Small intestine (tissue), 7 donors: Measurements from ENCODE around the gene VASH1. TPM values are rescaled to one million over a fixed set of nuclear protein-coding genes. Genes with fewer than 3 reads are reported as not detected.

Source experiments
- DNase-seq, 2 donors: peaks; one replicate each; pipeline versions ENCODE4 v3.0.0 to v3.0.0-alpha.2; 2013
- FAIRE-seq: peaks from 2 replicates; lab custom pipeline; 2012; peaks lifted over from hg19 to GRCh38; lab: Jason Lieb, UNC
- H3K27ac ChIP-seq, 3 donors: one replicate each; pipeline ENCODE4 v1.5.1; 2013; ENCODE audit warnings: low read length in 2 of 3, mild to moderate bottlenecking in 2 of 3, control low read depth in 1 of 3, inconsistent platforms in 1 of 3, low read depth in 1 of 3, moderate library complexity in 1 of 3
- H3K27me3 ChIP-seq, 3 donors: one replicate each; pipeline ENCODE4 v1.6.1; 2013; ENCODE audit warnings: low read length in 3 of 3, inconsistent platforms in 1 of 3; ENCODE audit not compliant: control insufficient read depth in 3 of 3, insufficient read depth in 3 of 3
- H3K36me3 ChIP-seq, 3 donors: one replicate each; pipeline ENCODE4 v1.6.1; 2013; ENCODE audit warnings: low read length in 3 of 3, inconsistent platforms in 1 of 3, low read depth in 1 of 3, mild to moderate bottlenecking in 1 of 3, moderate library complexity in 1 of 3; ENCODE audit not compliant: control insufficient read depth in 3 of 3, insufficient read depth in 2 of 3
- H3K4me1 ChIP-seq, 3 donors: one replicate each; pipeline ENCODE4 v1.6.1; 2013; ENCODE audit warnings: low read length in 2 of 3, inconsistent platforms in 1 of 3, low read depth in 1 of 3, mild to moderate bottlenecking in 1 of 3, moderate library complexity in 1 of 3; ENCODE audit not compliant: control insufficient read depth in 3 of 3, insufficient read depth in 2 of 3
- H3K4me3 ChIP-seq, 3 donors: one replicate each; pipeline ENCODE4 v1.5.1; 2013; ENCODE audit warnings: low read length in 3 of 3, control low read depth in 1 of 3, inconsistent platforms in 1 of 3, low read depth in 1 of 3, mild to moderate bottlenecking in 1 of 3, moderate library complexity in 1 of 3
- H3K9me3 ChIP-seq, 2 donors: one replicate each; pipeline ENCODE4 v1.6.1; 2013; ENCODE audit warnings: low read depth in 1 of 2, low read length in 1 of 2; ENCODE audit not compliant: control insufficient read depth in 2 of 2, insufficient read depth in 1 of 2
- WGBS, 3 donors: extraction: QIAGEN DNeasy Blood & Tissue Kit; methylation state at CpG; one replicate each; pipeline ENCODE4 v1.1.7; 2013; 5-methylcytosine and 5-hydroxymethylcytosine counted together
- polyA plus RNA-seq, 4 donors: library from polyadenylated mRNA; stranded (reverse) in 3 of 4; unstranded in 1 of 4; fragments of 200-250 nt in 3 of 4; fragments of 120-200 nt in 1 of 4; gene quantifications; one replicate each; pipeline versions ENCODE4 v1.2.1 to v1.2.3, GENCODE V29; 2013
- donor health status: healthy with polysubstance abuse.
- donor health status: control.
- donor health status: control.
- donor health status: Bipolar disorder and iron deficiency.
- donor health status: healthy.

VASH1 gene
- polyA plus RNA-seq, 4 donors: 1.3 to 10.8 (median 5.3) TPM

DNA sequence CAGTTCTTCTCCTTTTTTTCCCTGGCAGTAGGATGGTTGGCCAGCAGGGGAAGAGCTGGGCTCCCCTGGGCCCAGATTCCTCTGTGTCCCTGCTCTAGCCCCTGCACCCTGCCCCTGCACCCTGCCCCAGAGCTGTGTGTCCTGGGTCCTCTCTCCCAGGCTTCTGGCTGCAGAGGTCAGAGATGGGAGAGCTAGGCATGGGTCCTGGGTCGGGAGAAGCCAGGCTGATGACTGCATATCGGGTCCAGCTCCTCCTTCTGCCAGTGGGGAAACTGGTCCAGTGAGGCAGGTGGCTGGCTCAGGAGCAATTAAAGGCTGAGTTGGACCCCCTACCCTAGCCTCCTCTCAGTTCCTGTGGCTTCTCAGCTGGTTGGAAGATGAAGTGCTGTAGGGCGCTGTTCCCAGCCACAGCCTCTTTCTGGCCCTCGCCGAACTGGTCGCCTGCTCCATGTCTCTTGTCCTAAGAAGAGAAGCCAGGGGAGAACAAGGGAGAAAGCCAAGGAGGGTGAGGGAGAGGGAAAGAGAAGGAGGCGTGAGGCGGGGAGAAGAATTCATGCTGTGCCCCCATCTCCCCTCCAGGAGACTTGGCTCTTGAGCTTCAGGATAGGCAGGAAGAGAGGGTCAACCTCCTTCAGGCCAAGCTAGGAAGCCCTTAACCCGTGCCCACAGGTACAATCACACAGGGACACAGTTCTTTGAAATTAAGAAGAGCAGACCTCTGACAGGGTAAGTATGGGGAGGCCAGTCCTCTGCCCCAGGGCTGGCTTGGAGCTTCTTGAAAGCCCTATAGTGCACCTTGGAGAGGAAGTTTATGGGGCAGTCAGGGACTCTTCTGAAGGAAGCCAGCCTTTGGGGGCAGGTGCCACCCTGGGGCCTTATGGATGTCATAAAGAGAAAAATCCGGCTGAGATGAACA is 9.5 kb downstream of the VASH1 start:
- H3K9me3 ChIP-seq: no peaks in the 10 kb centered on the region
- DNase-seq (no peak), FAIRE-seq (no peak)
- H3K27me3 ChIP-seq: no peaks in the 10 kb centered on the region
- 73 to 84% (median 78%) methylated on average over 10 of the region's 10 CpGs for WGBS, 3 donors
- H3K27ac ChIP-seq: no peak overlapping the region
- no peak overlapping the region for H3K4me3 ChIP-seq
- peaks cover 0 to 18% (median 0%) of the 10 kb centered on the region in 3 donors for H3K4me1 ChIP-seq
- H3K36me3 ChIP-seq: peaks cover 0 to 30% (median 0%) of the 10 kb centered on the region in 3 donors

DNA sequence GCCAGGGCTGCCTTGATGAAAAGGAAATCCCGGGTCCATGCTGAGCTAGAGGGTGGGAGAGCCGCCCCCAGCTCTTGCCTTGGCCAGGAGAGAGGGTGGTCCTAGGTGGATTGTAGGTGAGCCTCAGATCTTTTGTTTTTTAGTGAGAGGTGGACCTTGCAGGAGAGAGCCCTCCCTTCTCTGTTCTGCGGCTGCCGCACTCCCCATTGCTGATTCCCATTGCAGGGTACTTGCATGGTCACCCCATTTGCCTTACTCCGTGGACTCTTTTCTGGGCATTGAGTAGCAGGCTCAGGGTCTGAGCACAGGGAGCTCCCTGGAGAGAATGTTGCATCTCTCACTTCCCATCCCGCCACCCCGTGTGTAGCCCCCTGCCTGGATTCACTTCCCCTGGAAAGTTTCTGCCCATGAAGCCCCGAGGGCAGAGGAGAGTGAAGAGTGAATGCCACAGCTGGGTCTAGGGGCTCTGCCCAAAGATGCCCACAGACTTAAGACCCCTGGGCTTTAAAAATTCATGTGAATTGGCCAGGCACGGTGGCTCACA is 10.2 kb downstream of the VASH1 start:
- no peak for DNase-seq

DNA sequence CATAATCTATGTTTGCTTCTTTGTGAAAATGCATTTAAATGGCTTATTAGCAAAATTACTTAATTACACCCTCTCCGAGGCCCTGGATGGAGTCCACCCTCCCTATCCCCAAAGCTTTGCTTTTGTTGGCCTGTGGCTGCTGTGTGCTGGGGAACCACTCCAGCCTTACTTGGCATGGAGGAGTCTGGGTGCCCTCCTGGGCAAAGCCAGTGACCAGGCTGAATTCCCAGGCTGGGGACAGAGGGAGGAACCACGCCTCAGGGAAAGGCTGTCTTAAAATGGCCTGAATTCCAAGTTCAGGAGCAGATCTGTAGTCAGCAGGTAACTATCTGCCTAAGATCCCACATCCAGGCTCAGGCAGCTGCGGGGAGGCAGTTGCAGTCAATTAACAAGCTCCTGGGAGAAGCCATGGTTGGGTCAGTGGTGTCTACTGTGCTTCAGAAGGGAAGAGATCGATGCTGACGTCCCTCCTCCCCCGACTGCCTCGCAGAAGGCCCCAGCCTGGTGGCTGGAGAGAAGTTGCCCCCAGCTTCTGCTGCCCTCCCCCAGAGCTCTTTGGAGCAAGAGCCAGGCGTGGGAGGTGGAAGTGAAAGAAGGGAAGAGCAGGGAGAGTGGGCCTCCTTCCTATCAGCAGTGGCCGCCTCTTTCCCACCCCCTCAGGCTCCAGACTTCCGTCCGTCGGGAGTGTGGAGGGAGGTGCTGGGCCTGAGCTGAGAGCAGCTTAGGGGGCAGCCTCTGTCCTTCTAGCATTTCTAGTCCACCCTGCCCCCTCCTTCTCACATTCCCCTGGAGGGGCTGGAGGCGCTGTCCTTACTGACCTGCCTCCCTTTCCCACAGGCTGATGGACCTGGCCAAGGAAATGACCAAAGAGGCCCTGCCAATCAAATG is 11.3 kb downstream of the VASH1 start:
- H3K9me3 ChIP-seq: no peaks in the 10 kb centered on the region
- peaks cover 0 to 37% (median 0%) of the 10 kb centered on the region in 3 donors for H3K36me3 ChIP-seq
- FAIRE-seq (no peak), DNase-seq (peak in 1 of 2 donors; percentile 56)
- H3K27ac ChIP-seq: peak overlapping the region in 2 of 3 donors; percentile 63 to 77
- peaks cover 0 to 24% (median 0%) of the 10 kb centered on the region in 3 donors for H3K4me1 ChIP-seq
- H3K4me3 ChIP-seq: no peak overlapping the region
- H3K27me3 ChIP-seq: no peaks in the 10 kb centered on the region
- 54 to 79% (median 73%) methylated on average over 12 to 13 of the region's 13 CpGs for WGBS, 3 donors

More for the DNA sequence above, 10.2 kb downstream of the VASH1 start:
- Histone ChIP-seq H3K9me3 (no peaks in the 10 kb centered on the region), H3K36me3 (peaks cover 0 to 29% (median 0%) of the 10 kb centered on the region in 3 donors), H3K4me1 (peaks cover 0 to 21% (median 0%) of the 10 kb centered on the region in 3 donors), H3K4me3 (no peak overlapping the region), H3K27me3 (no peaks in the 10 kb centered on the region), H3K27ac (no peak overlapping the region)
- no peak for FAIRE-seq
- 87 to 89% (median 89%) methylated on average over 9 of the region's 9 CpGs for WGBS, 3 donors

DNA sequence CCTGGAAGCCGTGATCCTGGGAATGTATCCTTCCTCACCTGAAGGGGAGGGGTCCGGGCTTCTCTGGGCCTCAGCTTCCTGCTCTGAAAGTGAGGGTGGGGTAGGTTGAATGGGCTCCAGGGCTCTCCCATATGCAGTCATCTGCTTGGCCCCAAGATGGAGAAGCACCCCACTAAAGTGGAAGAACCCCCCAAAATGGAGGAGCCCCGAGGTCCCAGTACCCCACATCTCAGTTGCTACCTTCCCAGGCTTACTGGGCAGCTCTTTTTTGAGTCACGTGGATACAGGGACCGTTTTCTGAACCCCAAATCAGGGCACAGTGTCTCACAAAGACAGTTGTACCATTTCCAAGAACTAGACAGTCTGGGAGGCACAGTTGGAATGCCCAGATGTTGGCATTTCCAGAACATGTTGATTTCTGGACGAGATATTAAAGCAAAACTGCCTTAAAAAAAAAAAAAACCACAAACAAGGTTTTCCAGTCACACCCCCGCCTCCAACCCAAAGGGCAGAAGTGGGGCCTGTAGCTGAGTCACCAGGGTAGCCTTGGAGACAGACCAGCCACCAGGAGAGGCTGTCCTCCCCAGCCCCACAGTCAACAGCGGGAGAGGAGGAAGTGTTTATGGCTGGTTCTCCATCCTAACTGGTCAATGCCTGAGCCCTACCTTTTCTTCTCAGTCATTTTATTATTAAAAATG is 12.1 kb downstream of the VASH1 start:
- Histone ChIP-seq H3K4me1 (peaks cover 0 to 24% (median 0%) of the 10 kb centered on the region in 3 donors), H3K4me3 (no peak overlapping the region), H3K27me3 (no peaks in the 10 kb centered on the region), H3K27ac (peak overlapping the region in 2 of 3 donors; percentile 42 to 77), H3K9me3 (no peaks in the 10 kb centered on the region), H3K36me3 (peaks cover 0 to 38% (median 0%) of the 10 kb centered on the region in 3 donors)
- 11 to 34% (median 30%) methylated on average over 8 of the region's 8 CpGs for WGBS, 3 donors
- peak in 1 of 2 donors; percentile 67 for DNase-seq
- no peak for FAIRE-seq

DNA sequence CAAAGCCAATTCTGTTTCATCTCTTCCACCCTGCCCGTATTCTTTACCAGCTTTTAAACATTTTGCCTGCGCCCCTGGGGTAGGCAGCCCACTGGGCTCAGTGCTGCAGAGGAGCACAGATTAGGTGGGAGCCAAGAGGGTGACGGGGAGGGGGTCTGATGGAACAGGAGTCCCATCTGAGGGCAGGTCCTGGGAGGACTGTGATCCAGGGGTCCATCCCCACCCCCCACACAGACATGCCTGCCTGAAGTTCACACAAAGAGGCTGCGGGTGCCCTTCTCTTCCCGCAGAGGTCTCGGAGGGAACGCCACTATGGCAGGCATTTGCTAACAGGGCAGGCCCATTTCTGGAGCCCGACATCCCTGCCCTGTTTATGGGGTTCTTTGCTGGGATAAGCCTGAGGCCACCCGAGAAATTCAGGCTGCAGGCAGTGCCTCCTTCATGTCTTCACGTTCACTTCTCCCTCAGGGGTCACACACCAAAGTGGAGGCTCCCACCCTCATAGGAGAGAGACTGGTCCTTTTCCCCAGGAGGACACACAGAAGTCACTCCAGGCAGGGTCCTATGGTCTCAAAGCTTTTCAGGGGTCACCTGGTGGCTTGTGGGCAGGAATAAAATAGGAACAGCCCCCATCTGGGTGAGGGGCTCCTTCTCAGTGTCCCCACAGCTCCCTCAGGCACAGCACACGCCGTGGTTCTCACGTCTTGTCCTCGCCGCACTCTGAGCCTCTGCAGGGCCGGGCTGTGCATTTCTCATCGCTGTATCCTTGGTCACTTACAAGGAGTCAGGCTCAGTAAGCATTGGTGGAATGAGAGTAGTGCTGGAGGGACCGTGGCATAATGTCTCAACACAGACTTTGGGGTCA is 12.9 kb downstream of the VASH1 start:
- no peak for FAIRE-seq
- DNase-seq: no peak
- 80 to 87% (median 81%) methylated on average over 18 of the region's 18 CpGs for WGBS, 3 donors
- peaks cover 0 to 43% (median 0%) of the 10 kb centered on the region in 3 donors for H3K36me3 ChIP-seq
- H3K4me1 ChIP-seq: peaks cover 0 to 24% (median 0%) of the 10 kb centered on the region in 3 donors
- H3K27ac ChIP-seq: no peak overlapping the region
- H3K9me3 ChIP-seq: no peaks in the 10 kb centered on the region
- no peak overlapping the region for H3K4me3 ChIP-seq
- no peaks in the 10 kb centered on the region for H3K27me3 ChIP-seq

DNA sequence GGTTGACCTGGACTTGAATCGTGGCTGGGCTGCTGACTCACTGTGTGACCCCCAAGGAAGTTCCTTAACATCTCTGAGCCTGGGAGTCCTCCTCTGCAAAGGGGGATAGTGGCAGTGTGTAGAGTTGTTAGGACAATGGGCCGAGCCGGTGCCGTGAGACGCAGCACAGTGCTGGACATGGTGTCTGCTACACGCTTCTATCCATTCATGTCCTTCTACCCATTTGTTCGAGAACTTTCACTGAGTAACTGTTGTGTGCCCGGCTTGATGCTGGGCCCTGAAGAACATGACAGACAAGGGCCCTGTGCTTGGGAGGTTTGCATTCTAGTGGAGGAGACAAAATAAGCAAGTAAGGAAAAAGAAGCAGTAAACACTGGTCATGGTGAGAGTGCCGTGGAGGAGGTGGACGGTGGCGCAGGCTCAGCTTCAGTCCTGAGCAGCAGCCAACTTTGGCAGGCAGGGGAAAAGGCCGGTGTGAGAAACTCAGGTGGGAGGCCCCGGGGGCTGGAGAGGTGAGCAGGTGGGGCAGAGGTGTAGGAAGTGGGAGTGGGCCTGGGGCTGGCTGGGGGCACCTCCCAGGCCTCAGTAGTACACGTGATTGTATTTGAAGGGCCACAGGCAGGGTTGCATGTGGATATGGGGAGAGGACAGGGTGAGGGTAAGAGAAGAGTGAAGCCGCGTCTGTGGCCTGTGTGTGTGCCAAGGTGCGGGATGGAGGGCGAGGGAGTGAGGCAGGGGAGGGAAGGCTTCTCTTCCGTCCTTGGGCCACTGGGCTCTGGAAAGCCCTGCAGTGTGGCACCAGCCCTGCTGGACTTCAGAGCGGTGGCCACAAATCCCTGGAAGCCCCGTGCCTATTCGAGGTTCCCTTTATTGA is 13.8 kb downstream of the VASH1 start:
- WGBS, 3 donors: 76 to 86% (median 80%) methylated on average over 22 of the region's 22 CpGs
- Histone ChIP-seq H3K27ac (peak overlapping the region in 1 of 3 donors; percentile 8), H3K4me1 (peaks cover 0 to 24% (median 0%) of the 10 kb centered on the region in 3 donors), H3K36me3 (peaks cover 0 to 46% (median 0%) of the 10 kb centered on the region in 3 donors), H3K27me3 (no peaks in the 10 kb centered on the region), H3K9me3 (no peaks in the 10 kb centered on the region), H3K4me3 (no peak overlapping the region)
- FAIRE-seq (no peak), DNase-seq (no peak)
